Stimulated activated CD8-positive, alpha-beta memory T cell treated with anti-CD3 and anti-CD28 coated beads, Interleukin-15, amount 100 ng/mL, for 24 hours (primary cell): Measurements from ENCODE around the gene CEP85L.

ENCODE experiments used
- DNase-seq: peaks from one replicate; pipeline ENCODE4 v3.0.0-alpha.2; 2020; ENCODE audit warnings: low read depth

CEP85L gene

DNA sequence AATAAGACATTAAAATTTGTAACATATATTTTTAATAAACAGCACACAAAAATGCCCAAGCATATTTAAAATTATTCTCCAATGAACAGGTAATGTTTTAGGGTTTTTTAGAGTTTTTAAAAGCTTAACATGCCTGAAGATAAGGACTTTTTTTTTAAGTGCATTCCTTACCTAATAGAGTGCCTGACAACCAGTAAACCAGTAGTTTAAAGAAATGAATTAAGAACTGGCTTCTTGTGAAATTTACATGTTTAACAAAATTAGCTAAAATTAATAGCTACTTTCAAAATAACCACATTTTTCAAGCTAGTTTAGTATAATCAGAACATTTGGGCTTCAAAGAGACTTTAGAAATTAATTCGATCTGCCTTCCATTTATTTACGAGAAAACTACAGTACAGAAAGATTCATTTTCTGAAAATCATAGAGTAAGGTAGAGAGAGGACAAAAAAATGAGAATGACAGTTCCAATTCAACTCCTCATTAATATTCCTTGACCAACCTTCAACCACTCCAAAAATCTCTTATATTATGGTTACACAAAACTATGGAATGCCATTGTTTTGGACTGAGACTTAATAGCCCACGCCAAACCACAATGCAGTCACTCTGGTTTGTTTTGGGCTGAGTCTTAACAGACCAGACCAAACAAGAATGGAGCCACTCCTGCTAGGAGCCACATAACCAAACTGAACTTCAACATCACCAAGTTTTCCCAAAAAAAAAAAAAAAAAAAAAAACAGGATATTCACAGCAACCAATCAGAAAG, 109.0 kb downstream of the CEP85L start:
- DNase-seq = no peak

DNA sequence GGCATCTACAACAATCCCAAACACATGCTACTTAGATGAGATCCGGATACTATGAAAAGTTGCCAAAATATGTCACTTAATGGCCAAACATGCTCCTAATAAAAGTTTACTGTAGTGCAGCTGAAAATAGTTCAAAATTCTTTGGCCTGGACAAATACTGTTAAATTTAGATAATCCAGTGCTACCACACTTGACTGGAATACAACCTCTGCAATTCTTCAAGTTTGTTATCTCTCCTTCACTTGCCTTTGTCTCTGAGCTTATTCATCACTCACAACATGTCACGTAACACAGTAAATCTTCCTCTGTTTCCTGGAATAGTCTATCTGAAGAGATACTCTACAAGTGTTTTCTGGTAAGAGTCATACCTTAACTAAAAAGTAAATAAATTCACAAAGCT, 113.8 kb downstream of the CEP85L start:
- no peak for DNase-seq

DNA sequence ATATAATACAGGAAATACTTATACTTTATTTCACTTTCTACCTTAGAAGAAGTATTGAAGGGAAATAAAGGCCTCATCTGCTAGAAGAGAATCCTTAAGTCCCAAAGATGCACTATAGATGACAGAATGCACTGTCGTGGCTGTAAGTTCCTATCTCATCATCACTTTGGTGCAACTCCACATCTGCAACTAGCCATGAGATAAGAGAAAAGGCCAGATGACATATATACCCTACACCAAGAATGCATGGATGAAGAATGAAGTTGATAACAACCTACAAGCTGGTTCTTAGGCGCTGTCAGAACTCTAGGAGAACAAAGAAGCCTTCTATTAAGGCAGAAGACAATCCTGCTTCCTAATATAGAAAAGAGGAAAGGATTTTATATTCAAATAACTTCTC, 114.9 kb downstream of the CEP85L start:
- DNase-seq = no peak

DNA sequence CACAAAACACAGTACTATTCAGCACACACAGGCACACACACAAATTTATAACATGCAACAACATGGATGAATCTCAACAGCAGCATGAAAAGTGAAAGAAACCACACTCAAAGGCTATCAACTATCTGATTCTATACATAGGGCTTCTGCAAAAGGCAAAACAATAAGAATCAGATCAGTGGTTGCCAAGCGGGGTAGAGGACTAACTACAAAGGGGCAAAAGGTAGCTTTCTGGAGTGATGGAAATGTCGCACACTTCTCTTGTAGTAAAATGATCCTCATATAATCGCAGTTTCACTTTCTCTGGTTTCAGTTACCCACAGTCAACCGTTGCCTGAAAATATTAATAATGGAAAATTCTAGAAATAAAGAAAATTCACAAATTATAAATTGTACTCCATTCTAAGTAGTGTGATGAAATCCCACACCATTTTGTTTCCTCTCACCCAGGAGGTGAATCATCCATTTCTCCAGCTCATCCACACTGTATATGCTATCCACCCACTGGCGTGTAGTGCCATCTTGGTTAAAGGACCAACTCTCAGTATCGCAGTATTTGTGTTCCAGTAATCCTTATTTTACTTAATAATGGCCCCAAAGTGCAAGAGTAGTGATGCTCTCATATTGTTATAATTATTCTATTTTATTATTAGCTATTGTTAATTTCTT, 116.1 kb downstream of the CEP85L start:
- no peak for DNase-seq

DNA sequence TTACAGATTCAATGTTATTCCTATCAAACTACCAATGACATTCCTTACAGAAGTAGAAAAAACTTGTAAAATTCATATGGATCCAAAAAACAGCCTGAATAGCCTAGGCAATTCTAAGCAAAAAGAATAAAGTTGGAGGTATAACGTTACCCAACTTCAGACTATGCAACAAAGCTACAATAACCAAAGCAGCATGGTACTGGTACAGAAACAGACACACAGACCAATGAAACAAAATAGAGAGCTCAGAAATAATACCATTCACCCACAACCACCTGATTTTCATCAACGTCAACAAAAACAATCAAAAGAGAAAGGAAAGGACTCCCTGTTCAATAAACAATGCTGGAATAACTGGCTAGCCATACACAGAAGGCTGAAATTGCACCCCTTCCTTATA, 120.4 kb downstream of the CEP85L start:
- DNase-seq = no peak

DNA sequence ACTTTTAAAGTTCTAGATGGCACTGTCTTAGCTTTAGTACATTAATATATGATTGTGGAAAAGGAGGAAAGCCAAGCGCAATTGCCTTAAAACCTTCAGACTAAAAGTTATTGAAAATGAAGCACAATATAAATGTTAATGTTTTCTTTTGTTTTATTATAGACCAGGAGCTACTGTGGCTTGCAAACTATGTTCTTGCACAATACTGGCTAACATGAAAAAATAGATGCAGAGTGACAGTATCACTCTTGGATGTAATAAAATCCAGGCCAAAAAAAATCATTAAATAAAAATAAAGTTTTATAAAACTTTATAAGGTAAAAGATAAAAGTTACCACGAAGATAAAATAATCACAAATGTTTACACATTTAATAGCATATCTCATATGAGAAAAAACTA, 121.6 kb downstream of the CEP85L start:
- no peak for DNase-seq

DNA sequence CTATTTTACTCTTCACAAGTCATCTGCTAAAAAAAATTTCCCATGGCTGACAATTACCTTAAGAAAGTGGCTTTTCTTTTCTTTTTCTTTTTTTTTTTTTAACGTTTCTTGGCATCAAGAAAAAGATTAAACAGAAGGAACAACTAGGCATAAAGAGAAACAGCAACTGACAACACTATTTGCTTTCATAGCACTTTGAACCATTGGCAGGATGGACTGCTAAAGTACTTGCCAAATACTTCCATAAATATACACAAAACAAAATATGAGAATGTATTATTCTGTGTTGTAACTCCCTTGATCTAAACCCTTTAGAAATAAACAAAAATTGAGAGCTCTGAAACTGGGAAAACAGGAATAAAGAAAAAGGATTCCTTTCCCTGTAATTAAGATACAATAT, 123.3 kb downstream of the CEP85L start:
- DNase-seq = no peak

DNA sequence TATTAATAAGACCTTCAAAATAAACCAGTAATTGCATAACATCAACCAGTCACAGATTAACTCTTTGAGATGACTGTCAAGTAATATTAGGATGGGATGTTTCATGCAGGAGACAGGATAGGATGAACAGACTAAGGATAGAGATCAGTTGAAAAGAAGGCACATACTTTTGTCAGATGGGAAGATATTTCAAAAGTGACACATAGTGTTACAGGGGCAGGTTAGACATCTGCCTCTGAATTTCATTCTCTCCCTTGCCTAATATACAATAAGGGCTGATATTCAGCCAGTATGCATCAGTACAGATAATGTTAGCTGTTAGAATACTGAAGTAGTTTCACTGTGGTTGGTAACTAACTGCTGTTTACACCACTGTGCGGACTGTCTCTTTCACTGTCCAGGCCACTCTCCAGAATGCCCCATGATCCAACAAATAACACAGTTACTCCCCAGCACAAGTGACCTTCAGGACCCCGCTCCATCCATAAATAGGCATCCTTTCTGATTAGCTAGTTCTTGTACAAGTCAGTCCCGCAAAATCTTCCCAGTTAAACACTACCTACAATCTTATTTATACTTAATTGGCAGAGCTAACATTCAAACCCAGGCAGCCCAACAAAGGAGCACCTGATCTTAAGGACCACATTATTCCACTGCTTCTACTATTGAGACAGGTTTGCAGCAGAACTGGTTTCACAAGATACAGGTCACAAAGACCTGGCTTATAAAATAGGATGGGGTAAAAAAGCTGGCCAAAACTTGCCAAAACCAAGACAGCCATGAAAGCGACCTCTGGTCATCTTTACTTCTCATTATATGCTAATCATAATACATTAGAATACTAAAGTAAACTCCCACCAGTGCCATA, 125.2 kb downstream of the CEP85L start:
- no peak for DNase-seq

DNA sequence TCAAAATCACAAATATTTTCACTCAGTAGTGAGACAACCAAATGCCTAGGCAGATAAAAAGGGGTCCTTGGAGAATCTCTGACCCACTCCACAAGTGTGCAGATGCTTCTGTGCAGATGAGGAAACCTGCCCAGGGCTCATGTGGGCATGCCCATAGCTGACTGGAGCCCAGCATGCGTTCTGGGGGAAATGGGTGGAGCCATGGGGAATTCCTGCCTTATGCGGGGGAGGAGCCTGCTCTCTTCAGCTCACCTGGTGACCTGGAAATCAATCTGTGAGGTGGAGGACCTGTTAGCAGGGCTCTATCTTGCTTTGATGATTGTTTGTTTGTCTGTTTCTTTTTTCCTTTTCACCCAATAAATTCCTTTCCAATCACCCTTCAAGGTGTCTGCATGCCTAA, 126.7 kb downstream of the CEP85L start:
- no peak for DNase-seq

DNA sequence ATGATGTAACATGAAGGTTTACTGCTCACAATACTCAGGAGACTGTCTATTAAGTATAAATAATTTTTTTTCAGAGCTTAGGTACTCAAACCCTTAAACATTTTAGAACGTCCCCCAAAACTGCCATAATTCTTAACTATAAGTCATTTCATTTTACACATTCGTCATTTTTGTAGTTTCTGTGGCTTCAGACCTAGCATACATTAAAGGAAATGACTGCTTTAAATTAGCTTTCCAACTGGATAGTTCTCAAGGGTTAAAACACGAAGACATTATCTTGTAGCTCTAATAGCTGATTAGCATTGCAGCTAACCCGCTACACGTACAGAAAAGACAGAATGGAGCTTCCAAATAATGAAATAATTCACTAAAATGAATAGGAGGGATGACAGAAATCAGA, 128.2 kb downstream of the CEP85L start:
- DNase-seq = no peak

DNA sequence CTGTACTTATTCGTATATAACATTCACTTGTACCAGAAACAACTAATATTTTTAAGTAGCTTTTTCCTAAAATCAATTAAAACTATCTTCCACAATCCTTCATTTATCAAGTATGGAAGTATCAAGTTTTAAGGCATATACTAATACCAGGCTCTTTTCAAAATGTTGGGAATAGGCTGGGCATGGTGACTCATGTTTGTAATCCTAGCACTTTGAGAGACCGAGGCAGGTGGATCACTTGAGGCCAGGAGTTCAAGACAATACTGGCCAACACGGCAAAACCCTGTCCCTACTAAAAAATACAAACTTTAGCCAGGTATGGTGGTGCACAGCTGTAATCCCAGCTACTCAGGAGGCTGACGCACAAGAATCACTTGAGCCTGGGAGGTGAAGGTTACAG, 129.0 kb downstream of the CEP85L start:
- DNase-seq = no peak

DNA sequence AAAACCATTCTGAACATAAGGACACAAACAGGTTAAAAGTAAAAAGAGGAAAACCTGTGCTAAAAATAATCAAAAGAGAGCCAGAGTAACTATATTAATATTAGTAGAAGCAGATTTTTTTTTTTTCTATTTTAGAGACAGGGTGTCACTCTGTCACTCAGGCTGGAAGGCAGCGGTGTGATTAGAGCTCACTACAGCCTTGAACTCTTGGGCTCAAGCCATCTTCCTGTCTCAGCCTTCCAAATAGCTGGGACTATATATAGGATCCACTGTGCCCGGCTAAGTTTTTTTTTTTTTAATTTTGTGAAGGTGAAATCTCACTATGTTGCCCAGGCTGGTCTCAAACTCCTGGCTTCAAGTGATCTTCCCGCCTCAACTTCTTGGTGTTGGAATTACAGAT, 136.7 kb downstream of the CEP85L start:
- DNase-seq = no peak

DNA sequence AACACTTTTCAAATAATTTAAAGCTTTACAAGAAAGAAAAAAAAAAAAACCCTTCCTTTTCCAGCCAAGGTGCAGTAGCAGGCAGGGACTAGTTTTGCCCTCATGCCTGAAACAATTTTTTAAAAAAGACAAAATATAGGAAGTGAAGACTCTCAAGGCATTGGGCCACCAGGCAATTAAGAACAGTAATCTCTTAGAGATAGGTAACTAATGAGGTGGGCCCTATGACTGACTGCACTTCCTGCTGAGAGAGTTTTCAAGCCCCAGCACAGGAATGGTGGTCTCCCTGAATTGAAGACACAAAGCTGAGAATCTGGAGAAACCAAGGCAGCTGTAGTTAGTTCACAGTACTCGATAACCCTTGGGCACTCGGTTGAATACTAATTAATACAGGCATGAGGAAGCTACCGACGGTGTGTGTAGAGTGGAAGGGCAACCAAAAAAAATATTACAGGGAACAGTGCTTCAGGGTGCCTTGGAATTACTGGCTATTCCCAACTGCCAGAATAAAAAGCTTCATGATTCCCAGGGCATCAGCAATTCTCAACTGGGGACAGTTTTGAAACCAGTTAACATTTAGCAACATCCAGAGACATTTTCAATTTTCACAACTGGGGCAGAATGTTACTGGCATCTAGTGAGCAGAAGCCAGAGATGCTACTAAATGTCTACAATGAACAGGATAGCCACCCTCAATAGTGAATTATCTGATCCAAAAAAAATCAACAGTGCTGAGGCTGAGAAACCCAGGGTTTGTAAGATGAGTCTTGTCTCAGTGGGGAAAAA, 139.3 kb downstream of the CEP85L start:
- no peak for DNase-seq

DNA sequence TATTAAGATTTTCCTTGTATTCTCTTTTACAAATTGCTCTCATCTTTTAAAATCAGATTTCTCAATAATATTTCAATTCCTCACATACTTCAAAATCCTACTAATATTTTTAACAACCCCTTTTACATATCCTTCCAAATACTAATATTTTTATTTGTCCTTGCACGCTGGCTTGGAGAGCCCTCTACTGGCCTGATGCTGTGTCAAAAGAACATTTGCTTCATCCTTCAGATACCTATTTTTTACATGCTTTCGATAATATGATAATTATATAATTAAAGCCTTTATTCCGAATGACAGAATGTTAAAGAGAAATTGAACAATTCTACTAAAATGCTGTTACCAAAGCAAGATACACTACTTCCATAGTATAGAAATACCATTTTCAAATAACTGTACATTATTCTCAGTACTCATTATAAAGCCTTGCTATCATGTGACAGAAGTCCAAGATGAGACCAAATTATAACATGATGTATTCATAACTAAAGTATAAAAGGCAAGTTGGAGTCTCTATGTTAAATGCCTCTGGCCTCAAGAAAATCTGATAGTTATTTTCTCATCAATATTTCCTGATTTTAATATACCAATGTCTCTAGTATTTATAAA, 142.3 kb downstream of the CEP85L start:
- DNase-seq = no peak

DNA sequence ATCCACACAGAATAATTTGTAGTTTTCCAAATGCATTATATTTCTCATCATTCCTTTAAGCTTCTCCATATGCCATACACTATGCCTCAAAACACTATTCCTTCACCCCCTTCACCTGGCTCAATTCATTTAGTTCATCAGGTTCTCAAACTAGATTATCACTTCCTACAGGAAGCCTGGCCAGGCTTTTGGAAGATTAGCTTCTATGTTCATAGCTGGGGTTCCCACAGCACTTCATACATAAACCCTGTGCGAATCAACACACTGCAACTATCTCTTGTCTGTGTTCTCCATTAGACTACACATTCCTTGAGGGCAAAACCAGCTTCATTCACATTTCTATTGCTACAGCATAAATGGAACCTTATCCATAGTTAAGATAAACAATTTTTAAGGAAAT, 143.8 kb downstream of the CEP85L start:
- DNase-seq = no peak

DNA sequence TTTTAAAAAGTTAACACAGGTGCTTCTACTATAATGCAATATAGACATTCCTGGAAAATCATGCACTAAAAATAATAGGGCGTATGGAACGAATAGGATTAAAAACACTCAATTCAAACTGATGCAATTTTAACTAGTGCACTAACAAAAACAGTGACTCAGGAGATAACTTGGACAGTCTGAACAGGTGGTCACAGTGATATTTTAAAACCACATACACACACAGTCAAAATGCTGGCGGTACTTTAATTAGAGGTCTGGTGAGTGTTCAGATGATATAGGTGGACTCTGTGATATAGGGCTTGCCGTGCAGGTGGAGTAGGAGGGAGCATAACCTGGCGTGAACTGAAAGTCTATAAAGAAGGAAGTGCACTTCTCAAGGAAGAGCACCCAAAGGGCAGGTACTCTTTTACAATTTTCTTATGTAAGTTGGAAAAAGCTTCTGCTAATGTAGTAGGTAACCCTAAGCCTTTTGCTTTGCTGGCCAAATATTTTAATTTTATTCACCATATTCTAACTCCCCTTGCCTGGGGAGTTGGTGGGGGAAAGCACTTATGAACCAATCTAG, 145.2 kb downstream of the CEP85L start:
- no peak for DNase-seq

DNA sequence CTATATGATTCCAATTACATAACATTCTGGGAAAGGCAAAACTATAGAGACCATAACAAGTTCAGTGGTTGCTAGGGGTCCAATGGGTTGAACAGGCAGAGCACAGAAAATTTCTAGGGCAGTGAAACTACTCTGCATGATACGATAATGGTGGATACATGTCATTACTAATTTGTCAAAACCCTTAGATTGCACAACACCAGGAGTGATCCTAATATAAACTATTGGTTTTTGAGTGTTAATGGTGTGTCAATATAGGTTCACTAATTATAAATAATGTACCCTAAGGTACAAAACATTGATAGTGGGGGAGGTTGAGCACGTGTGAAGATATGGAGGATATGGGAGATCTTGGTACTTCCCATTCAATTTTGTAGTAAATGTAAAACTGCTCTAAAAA, 145.7 kb downstream of the CEP85L start:
- DNase-seq = no peak

DNA sequence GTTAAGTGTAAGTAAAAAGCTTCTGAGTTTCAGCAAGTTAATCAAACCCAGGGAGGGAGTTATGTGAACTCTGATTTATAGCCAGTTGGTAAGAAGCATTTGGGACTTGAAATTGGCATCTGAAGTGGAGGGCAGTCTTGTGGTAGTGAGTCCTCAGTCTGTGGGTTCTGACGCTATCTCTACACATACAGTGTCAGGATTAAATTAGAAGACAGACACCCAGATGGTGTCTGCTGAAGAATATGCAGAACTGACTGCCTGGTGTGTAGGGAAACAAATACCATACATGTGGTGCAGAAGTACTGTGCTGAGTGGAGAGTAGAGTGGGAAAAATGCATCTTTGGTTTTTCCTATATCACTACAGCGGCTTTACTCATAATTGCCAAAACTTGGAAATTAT, 146.8 kb downstream of the CEP85L start:
- DNase-seq = no peak

DNA sequence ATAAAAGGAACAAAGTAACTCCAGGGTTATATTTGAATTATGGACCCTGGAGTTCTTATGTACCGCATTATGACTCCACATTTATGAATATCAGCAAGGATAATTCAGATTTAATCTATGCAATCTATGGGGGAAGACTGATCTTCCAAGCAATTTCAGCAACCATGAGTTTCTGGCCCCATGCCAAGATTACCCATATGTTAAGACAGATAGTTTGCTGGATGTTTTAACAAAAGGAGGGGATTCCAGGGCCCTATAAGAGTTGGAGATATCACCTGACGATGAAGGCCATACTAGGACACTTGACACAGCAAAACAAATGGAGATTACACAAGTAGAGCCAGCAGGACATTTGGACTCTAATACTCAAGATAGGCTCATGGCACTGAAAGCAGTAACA, 149.2 kb downstream of the CEP85L start:
- DNase-seq = no peak

DNA sequence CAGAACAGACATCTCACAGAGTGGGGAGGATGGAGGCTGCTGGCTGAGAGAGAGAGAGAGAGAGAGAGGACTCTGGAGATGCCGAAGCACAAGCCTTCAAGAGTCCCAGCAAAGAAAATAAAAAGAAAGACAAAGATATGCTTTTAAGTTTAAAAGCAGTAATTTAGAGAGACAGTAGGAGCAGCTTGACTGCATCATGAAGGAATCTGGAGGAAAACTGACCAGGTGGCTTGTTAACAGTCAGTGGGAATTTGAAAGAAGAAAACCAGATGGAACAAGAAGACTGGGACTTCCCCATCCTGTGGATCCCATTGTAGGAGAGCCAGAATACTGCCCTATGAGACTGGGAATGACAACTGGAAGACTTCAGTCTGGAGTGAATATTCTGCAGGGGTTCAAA, 149.6 kb downstream of the CEP85L start:
- DNase-seq = no peak

DNA sequence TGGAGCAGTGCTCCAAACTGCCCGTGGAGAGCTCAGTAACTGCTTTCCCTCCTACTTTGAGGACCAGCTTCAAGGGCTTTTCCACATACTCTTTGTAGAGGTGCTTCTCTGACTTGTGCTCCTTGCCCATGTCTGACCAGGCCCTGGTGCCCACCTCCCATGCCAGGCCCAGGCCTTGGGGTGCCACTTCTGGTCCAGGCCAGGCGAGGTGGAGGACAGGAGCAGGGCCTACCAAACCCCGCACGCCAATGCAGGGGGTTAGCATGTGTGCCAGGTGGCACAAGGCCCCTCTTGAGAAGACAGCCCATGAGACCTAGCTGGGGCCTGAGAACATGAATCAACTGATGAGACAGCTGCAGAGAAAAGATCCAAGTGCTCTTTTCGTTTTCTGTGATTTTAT, 150.3 kb downstream of the CEP85L start:
- no peak for DNase-seq
